ENCODE data around the gene FAM234B. TPM values are rescaled to one million over a fixed set of nuclear protein-coding genes. Genes with fewer than 3 reads are reported as not detected.
"Not testable (repeated sequence)": the region's sequence is repeated elsewhere in the genome, so short reads cannot be mapped to it uniquely, and the experiment has no call there.

The FAM234B gene
- total and polyA plus RNA-seq, 2 donors (not counting 1 experiment from before 2014, with no cell fraction given): 2.6 to 8.2 TPM

GRCh38 chr12:13032164-13032563 lies 12.0 kb upstream of the FAM234B start:
- TF ChIP-seq, protein P1, sequence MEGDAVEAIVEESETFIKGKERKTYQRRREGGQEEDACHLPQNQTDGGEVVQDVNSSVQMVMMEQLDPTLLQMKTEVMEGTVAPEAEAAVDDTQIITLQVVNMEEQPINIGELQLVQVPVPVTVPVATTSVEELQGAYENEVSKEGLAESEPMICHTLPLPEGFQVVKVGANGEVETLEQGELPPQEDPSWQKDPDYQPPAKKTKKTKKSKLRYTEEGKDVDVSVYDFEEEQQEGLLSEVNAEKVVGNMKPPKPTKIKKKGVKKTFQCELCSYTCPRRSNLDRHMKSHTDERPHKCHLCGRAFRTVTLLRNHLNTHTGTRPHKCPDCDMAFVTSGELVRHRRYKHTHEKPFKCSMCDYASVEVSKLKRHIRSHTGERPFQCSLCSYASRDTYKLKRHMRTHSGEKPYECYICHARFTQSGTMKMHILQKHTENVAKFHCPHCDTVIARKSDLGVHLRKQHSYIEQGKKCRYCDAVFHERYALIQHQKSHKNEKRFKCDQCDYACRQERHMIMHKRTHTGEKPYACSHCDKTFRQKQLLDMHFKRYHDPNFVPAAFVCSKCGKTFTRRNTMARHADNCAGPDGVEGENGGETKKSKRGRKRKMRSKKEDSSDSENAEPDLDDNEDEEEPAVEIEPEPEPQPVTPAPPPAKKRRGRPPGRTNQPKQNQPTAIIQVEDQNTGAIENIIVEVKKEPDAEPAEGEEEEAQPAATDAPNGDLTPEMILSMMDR (IDR thresholded peaks at IDR 0.05): no peak
- no peak for TF ChIP-seq EZH2 (IDR thresholded peaks at IDR 0.05; ENCODE audit: borderline replicate concordance, insufficient read depth, low read depth, low read length, poor library complexity, severe bottlenecking)
- Histone ChIP-seq H4K20me1 (ENCODE audit: control insufficient read depth, insufficient read depth, low read length, poor library complexity, severe bottlenecking) (no peaks in the 10 kb centered on the region), H3K36me3 (replicated peaks in 1 of 2; ENCODE audit: control extremely low read depth in 1 of 2, control insufficient read depth in 1 of 2, extremely low read depth in 1 of 2, insufficient read depth in 2 of 2, low read length in 1 of 2) (no peaks in the 10 kb centered on the region), H3K4me1 (ENCODE audit: control insufficient read depth in 2 of 2, insufficient read depth in 2 of 2, low read length in 2 of 2) (no peaks in the 10 kb centered on the region), H3K27me3 (replicated peaks in 1 of 4; ENCODE audit: control extremely low read depth in 1 of 4, control insufficient read depth in 3 of 4, insufficient read depth in 4 of 4, low read length in 3 of 4) (peaks cover 0 to 4% (median 1%) of the 10 kb centered on the region in 4 experiments), H3K9ac (ENCODE audit: low read length) (no peak overlapping the region), H2AFZ (ENCODE audit: insufficient read depth, low read depth, low read length, poor library complexity, severe bottlenecking) (no peak overlapping the region), H3K4me3 (ENCODE audit: control extremely low read depth in 1 of 5, extremely low read depth in 1 of 5, insufficient read depth in 1 of 5, low read depth in 2 of 5, low read length in 4 of 5) (no peak overlapping the region), H3K9me3 (ENCODE audit: control extremely low read depth in 1 of 3, control insufficient read depth in 2 of 3, insufficient read depth in 1 of 3, low read length in 2 of 3) (no peaks in the 10 kb centered on the region), H3K79me2 (ENCODE audit: control insufficient read depth, insufficient read depth, low read length) (no peaks in the 10 kb centered on the region), H3K4me2 (replicated peaks; ENCODE audit: low read depth, low read length, poor library complexity, severe bottlenecking) (no peak overlapping the region), H3K27ac (ENCODE audit: low read length in 2 of 2) (no peak overlapping the region)
- ChIA-PET POLR2A (no interaction called here), CTCF (no interaction called here)
- Mint-ChIP-seq H3K4me3 (no peak overlapping the region), H3K4me1 (no peaks in the 10 kb centered on the region), H3K9me3 (ENCODE audit: insufficient read depth) (no peaks in the 10 kb centered on the region), H3K27ac (no peak overlapping the region), H3K27me3 (peaks cover 15% of the 10 kb centered on the region)
- WGBS (ENCODE audit: insufficient coverage): 100% methylated on average over 2 of the region's 2 CpGs
- ATAC-seq (ENCODE audit: low read depth) (no peak), DNase-seq (no peak)
- intact Hi-C loops (cut with micrococcal nuclease): no loop called here

DNA sequence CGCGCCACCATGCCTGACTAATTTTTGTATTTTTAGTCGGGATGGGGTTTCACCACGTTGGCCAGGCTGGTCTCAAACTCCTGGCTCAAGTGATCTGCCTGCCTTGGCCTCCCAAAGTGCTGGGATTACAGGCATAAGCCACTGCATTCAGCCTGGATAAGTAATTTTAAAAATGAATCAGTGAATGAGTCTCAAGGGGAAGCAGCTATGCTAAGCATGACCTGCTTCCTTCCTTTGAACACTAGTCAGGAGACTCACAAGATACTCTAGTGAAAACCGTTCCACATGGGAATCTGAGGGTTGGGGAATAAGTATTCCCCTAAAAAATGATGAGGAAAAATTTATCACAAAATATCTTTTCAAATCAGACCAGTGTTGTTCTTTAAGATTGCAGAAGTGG lies 10.7 kb upstream of the FAM234B start:
- H3K9me3 ChIP-seq (ENCODE audit: control extremely low read depth in 1 of 3, control insufficient read depth in 2 of 3, insufficient read depth in 1 of 3, low read length in 2 of 3): no peaks in the 10 kb centered on the region
- no peak overlapping the region for H3K9ac ChIP-seq (ENCODE audit: low read length)
- no peak for TF ChIP-seq EZH2 (IDR thresholded peaks at IDR 0.05; ENCODE audit: borderline replicate concordance, insufficient read depth, low read depth, low read length, poor library complexity, severe bottlenecking)
- TF ChIP-seq, protein P1 (IDR thresholded peaks at IDR 0.05): no peak
- 89% methylated on average over 4 of the region's 5 CpGs for WGBS (ENCODE audit: insufficient coverage)
- DNase-seq (no peak), ATAC-seq (ENCODE audit: low read depth) (no peak)
- H4K20me1 ChIP-seq (ENCODE audit: control insufficient read depth, insufficient read depth, low read length, poor library complexity, severe bottlenecking): no peaks in the 10 kb centered on the region
- no peak overlapping the region for H3K4me2 ChIP-seq (replicated peaks; ENCODE audit: low read depth, low read length, poor library complexity, severe bottlenecking)
- H3K36me3 ChIP-seq (replicated peaks in 1 of 2; ENCODE audit: control extremely low read depth in 1 of 2, control insufficient read depth in 1 of 2, extremely low read depth in 1 of 2, insufficient read depth in 2 of 2, low read length in 1 of 2): no peaks in the 10 kb centered on the region
- H2AFZ ChIP-seq (ENCODE audit: insufficient read depth, low read depth, low read length, poor library complexity, severe bottlenecking): no peak overlapping the region
- H3K4me1 Mint-ChIP-seq: no peaks in the 10 kb centered on the region
- H3K27me3 ChIP-seq (replicated peaks in 1 of 4; ENCODE audit: control extremely low read depth in 1 of 4, control insufficient read depth in 3 of 4, insufficient read depth in 4 of 4, low read length in 3 of 4): peaks cover 0 to 4% (median 1%) of the 10 kb centered on the region in 4 experiments
- no peak overlapping the region for H3K27ac Mint-ChIP-seq
- H3K4me3 ChIP-seq (ENCODE audit: control extremely low read depth in 1 of 5, extremely low read depth in 1 of 5, insufficient read depth in 1 of 5, low read depth in 2 of 5, low read length in 4 of 5): no peak overlapping the region
- H3K27ac ChIP-seq (ENCODE audit: low read length in 2 of 2): no peak overlapping the region
- ChIA-PET POLR2A (no interaction called here), CTCF (no interaction called here)
- intact Hi-C loops (cut with micrococcal nuclease): no loop called here
- H3K4me3 Mint-ChIP-seq: no peak overlapping the region
- H3K4me1 ChIP-seq (ENCODE audit: control insufficient read depth in 2 of 2, insufficient read depth in 2 of 2, low read length in 2 of 2): no peaks in the 10 kb centered on the region
- H3K79me2 ChIP-seq (ENCODE audit: control insufficient read depth, insufficient read depth, low read length): no peaks in the 10 kb centered on the region
- H3K27me3 Mint-ChIP-seq: peaks cover 15% of the 10 kb centered on the region
- H3K9me3 Mint-ChIP-seq (ENCODE audit: insufficient read depth): no peaks in the 10 kb centered on the region

GRCh38 chr12:13035335-13035734 lies 8.8 kb upstream of the FAM234B start:
- H3K4me1 Mint-ChIP-seq: peaks cover 14% of the 10 kb centered on the region
- H3K4me3 ChIP-seq (ENCODE audit: control extremely low read depth in 1 of 5, extremely low read depth in 1 of 5, insufficient read depth in 1 of 5, low read depth in 2 of 5, low read length in 4 of 5); POLR2A ChIA-PET; H2AFZ ChIP-seq (ENCODE audit: insufficient read depth, low read depth, low read length, poor library complexity, severe bottlenecking); H3K36me3 ChIP-seq (replicated peaks in 1 of 2; ENCODE audit: control extremely low read depth in 1 of 2, control insufficient read depth in 1 of 2, extremely low read depth in 1 of 2, insufficient read depth in 2 of 2, low read length in 1 of 2); intact Hi-C loops (cut with micrococcal nuclease); H3K27me3 ChIP-seq (replicated peaks in 1 of 4; ENCODE audit: control extremely low read depth in 1 of 4, control insufficient read depth in 3 of 4, insufficient read depth in 4 of 4, low read length in 3 of 4); H3K9ac ChIP-seq (ENCODE audit: low read length); H3K27ac ChIP-seq (ENCODE audit: low read length in 2 of 2); ATAC-seq (ENCODE audit: low read depth); H3K4me3 Mint-ChIP-seq; H3K79me2 ChIP-seq (ENCODE audit: control insufficient read depth, insufficient read depth, low read length); H3K27me3 Mint-ChIP-seq; H4K20me1 ChIP-seq (ENCODE audit: control insufficient read depth, insufficient read depth, low read length, poor library complexity, severe bottlenecking); H3K27ac Mint-ChIP-seq; DNase-seq; H3K9me3 Mint-ChIP-seq (ENCODE audit: insufficient read depth); H3K9me3 ChIP-seq (ENCODE audit: control extremely low read depth in 1 of 3, control insufficient read depth in 2 of 3, insufficient read depth in 1 of 3, low read length in 2 of 3); H3K4me2 ChIP-seq (replicated peaks; ENCODE audit: low read depth, low read length, poor library complexity, severe bottlenecking): not testable (repeated sequence)
- peaks cover 14% of the 10 kb centered on the region in 2 donors for H3K4me1 ChIP-seq (ENCODE audit: control insufficient read depth in 2 of 2, insufficient read depth in 2 of 2, low read length in 2 of 2)
- CTCF ChIA-PET: interaction anchor here (0.7 to 1.5 kb wide), 2 partner anchors 177 to 220 kb away, joined by 3 read pairs; no protein-coding TSS in a partner anchor
- 50% methylated on average over 1 of the region's 5 CpGs for WGBS (ENCODE audit: insufficient coverage)
